NCI-H82 treated with DMSO at 0.1 percent for 48 hours (cell line): ENCODE results near the gene SPTLC3.

Experiments used
- DNase-seq: peaks from one replicate; lab custom pipeline; 2025; ENCODE audit not compliant: unreplicated experiment; lab: John Stamatoyannopoulos, UW

SPTLC3 gene

DNA sequence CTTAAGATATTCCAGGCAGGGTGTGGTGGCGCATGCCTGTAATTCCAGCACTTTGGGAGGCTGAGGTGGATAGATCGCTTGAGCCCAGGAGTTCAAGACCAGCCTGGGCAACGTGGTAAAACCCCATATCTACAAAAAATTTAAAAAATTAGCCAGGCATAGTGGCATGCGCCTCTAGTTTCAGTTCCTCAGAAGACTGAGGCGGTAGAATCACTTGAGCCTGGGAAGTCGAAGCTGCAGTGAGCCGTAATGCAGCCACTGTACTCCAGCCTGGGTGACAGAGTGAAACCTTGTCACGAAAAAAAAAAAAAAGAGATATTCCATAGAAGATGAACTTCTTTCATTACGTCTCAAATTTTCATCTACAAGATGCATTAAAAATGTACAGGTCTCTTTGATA is 165.6 kb downstream of the SPTLC3 start:
- no peak for DNase-seq

DNA sequence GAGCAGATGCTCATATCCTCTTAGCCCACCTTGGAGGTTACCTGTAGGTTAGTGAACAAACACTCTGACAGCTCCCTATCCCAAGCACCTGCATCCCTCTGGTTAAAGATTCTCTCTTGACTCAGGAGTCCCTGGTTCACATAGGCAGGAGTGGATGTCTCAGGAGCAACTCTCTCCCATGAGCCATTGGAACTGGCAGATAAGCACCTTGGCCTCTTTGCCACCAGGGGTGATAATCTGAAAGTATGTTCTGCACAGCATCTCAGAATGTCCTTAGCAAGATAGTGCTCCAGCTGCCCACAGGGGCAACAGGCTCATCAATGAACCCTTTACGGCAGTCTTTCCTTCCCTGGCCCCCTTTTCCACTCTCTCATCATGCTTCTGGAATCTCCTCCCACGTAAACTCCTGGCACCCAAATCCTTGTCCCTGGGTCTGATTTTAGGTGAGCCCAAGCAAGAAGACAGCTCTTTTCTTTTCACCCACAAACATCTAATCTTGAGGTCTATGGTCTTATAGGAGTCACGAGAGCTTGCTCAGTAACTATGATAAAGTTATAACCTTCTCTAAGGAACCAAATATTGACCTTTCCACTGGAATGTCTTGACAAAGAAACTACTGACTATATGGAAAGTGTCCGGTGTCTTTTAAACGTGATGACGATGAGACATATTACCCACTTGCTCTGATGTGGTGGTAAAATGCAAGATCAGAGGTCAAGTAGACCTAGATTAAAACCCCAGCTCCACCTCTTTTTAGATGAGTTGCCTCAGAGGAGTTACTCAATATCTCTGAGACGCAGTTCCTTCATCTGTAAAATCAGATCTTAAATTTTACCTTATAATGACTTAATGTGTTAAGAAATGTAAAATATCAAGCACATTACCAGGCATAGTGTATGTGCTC is 172.5 kb downstream of the SPTLC3 start:
- DNase-seq: no peak

DNA sequence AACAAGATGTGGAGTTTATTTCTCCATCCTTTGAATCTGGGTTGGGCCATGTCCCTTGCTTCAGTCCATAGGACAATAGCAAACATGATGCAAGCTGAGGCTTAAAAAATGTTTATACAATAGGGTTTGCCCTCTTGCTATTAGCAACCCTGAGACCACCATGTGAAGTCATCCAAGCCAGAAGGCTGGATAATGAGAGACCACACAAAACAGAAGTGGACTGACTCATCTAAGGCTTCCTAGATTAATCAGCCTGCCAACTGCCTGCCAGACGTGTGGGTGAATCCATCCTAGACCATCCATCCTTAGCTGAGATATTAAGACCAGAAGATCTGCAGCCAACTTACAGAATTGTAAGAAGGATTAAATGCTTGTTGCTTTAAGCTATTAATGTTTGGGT is 174.2 kb downstream of the SPTLC3 start:
- DNase-seq: no peak

DNA sequence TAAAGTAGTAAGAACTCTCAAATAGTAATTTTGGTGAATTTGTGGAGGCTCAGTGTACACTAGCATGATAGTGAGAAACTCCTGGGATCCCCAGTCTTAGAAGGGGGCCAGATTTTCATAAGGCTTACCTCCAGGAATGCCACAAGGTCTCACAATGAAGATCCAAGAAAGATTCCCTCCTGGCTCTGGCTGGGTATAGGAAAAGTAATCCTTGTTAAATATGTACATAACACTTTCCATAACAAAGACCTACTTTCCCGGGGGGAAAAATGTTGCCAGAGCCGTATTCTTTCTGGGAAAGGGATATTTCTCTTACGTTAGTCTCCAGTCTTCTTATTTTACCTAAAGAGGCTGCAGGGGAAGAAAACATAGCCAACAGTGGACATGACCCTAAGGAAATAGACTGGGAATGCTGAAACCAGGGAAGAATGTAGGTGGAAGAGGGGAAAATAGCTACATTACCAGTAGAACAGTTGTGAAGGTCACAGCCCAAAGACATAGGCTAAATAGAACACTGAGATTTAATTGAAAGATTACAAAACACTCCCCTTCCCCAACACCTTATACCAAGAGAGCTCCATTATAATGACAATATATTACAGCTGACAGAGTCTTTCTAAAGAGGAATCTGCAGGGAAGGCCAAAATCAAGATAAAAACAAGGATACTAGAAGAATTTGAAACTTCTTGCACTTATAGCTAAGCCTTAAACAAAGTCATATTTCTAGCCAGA is 177.4 kb downstream of the SPTLC3 start:
- DNase-seq: no peak

DNA sequence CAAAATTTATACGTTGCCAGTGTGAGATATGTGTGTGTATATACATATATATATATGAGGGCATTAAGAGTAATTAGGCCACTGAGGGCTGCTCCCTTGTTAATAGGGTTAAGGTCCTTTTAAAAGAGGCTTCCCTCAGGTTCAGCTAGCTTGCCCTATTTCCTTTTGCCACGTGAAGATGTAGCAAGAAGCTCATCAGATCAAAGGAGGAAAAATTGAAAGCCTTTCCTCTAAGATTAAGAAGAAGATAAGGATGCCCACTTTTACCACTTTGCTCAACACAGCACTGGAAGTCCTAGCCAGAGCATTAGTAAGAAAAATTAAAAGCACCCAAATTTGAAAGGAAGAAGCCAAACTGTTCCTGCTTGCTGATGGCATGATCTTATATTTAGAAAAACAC is 179.1 kb downstream of the SPTLC3 start:
- no peak for DNase-seq

DNA sequence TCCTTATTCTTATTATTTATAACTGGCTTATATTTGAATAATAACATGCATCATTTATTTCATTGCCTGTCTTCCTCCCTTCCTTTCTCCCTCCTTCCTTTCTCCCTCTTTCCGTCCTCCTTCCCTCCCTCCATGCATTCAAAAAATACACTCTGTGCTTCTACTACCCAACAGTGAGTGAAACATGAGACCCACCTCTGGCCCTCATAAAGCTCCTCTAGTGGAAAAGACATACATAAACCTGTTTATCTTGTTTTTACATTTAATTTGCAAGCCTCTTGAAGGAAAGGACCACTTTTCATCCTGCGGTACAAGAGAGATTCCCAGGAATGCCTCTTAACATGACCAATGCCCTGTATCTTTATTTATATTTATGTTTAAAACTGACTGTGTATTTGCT is 190.5 kb downstream of the SPTLC3 start:
- no peak for DNase-seq

DNA sequence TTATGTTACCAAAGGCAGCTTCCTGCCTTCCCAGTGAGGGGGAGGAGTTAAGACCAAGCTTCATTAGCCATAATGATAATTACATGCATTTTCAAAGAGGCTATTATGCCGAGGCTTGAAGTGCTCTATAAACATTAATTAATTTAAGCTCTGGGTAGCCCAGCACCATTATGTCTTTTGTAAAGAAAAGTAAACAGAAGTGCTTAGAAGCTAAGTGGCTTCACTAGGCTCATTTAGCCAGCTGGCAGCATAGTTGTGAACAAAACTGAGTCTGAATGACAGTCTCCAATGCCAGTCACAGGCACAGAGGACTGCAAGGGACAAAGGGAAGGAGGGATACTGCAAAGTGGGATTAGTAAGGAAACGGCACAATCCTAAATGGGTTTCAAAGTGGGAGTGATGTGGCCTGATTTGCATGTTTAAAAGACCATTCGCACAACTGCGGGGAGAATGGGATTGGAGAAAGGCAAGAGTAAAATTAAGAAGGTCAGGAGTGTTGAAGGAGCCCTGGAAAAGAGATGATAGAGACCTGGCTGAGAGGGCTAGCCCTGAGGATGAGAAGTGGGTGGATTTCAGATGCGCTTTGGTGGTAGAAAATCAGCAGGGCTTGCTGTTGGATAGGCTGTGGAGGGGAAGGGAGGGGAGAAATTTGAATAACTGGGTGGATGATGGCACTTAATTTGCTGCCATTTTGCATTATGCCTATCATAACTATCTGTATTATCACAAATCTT is 192.2 kb downstream of the SPTLC3 start:
- peak; percentile 87 for DNase-seq

DNA sequence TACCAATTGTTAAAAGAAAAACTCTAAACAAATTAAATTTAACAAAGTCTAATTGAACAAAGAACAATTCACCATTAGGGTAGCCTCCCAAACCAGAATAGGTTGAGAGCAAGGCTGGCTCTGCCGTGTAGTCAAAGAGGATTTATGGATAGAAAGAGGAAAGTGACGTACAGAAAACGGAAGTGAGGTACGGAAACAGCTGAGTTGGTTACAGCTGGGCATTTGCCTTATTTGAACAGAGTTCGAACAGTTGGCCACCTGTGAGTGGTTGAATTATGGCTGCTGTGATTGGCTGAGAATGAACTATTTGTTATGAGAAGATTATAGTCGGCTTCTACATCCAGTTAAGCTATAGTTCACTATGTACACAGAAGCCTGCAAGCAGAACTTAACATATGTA is 193.8 kb downstream of the SPTLC3 start:
- DNase-seq: no peak

DNA sequence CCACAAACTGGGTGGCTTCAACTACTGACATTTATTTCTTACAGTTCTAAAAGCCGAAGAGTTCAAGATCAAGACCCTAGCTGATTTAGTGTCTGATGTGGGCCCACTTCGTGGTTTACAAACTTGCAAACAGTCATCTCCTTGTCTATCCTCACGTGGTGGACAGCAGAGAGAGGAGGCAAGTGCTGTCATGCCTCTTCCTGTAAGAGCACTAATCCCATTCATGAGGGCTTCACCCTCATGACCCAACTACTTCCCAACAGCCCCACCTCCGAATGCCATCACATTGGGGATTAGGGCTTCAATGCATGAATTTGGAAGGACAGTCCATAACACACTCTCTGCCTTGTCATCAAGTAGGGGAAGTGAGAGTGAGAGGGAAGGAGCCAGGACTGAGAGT is 196.7 kb downstream of the SPTLC3 start:
- DNase-seq: no peak

DNA sequence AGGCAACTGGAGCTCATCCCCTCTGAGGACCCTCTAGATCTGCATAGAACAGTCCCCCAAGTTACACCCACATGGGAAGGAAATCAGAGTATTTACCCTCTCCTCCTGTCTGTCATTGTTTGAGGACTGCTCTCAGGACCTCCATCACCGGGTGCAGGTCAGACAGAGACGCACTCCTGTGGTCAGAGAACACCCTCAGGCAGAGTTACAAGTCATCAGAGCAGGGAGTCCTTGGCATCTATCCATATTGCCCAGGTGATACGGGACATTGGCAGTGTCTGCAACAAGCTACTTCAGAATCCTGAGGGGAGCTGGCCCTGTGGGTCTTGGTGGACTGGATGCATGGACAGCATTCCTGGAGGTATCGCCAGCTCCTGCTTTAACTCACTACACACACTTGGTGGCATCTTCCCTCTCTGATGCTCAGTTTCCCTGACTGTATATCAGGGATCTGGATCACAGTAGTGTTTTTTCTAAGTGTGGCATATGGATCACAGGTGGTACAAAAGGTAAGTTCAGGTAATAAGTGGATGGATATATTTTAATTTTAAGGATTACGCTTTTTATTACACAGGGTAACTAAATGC is 197.2 kb downstream of the SPTLC3 start:
- no peak for DNase-seq

DNA sequence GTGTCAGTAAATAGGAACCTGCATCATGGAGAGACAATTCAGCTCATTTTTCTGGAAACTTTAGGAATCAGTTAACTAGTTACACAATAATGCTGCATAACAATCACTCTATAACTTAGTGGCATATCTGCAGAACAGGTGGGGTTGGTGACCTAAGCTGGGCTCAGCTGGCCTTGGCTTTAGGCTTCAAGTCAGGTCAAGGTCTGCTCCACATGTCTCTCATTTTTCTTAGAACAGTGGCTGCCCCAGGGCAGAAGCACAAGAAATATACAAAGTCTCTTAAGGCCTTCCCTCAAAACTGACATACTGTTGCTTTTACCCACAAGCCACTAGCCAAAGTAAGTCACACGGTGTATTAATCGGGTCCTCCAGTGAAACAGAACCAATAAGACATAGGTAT is 198.2 kb downstream of the SPTLC3 start:
- DNase-seq: no peak

DNA sequence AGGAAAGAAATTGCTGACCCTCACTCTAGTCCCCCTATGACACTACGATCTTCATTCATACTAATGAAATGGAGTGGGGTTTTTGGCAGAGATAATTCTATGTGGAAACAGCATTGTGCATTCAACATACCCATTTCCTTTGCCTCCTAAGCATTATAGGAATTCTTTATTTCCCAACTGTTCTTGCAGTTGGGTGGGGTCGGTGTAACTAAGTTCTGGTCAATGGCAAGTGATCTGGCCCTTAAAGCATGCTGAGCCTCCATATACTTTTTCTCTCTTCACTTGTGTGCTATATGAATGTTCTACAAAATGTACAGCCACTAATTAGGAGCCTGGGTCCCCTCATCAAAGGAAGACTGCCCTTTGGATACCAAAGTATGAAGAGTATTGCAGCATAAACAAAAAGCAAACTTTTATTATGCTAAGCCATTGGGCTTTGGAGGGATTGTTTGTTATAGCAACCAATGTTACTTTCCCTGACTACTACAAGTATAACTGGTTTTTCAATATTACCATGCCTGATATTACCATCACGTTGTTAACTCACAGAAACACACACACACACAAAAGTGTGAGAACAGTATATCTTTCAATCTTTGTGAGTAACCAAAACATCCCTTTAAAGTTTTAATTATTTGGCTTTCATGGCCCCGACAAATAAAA is 203.3 kb downstream of the SPTLC3 start:
- no peak for DNase-seq

DNA sequence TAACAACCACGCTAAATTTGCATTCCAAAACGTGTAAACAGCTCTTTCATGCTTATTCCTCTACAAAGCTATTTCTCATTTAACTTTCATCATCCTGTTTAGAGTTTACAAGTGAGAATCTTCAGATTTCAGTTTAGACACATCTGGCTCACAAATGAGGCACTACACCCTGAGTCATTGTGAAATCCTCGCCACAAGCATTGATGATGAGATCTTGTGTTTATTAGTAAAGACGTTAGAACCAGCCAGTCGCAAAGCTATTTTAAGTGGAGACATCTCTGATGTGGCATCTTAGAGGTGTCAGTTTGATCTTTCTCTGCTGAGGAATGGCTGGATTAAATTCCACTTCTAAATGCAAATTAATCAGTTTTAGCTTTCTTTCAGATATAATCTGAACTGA is 204.0 kb downstream of the SPTLC3 start:
- no peak for DNase-seq

DNA sequence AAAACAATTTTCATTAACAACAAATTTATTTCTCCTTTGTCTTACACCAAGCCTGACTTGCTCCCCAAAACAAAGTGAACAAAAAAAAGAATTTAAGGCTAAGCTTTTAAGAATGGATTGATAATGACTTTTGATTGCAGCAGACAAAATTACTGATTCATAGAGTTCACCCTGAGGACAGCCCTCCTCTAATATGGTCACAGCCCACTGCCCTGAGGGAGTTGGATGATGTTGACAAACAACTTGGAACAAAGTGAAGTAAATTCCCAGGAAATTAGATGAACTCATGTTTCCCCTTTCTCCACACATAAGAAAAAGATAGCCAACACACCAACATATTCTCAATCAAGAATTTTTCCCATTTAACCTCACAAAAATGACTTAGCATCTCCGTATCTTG is 204.6 kb downstream of the SPTLC3 start:
- DNase-seq: no peak

DNA sequence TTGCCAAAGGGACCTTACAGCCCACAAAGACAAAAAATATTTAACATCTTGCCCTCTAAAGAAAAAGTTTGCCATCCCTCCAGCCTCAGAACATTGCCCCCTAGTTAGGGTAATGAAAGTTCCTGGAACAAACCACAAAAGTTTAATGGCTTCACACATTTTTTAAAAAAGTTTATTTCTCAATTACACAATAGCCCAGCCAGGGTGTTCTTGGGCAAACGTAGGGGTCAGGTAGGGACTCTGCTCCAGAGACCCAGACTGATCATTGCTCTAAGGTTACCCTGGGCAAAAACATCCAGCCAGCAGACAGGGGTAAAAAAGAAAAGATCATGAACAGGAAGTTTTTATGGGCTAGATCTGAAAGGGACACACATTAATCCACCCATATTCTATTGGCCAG is 207.8 kb downstream of the SPTLC3 start:
- no peak for DNase-seq
